Lower leg skin (tissue), 4 donors: ENCODE data around the gene GATM. TPM values are rescaled to one million over a fixed set of nuclear protein-coding genes. Genes with fewer than 3 reads are reported as not detected.

Source experiments
- DNase-seq, 2 donors: peaks; one replicate each; pipeline ENCODE4 v3.0.0-alpha.2; 2019; ENCODE audit warnings: low spot score in 2 of 2
- H3K4me3 ChIP-seq: fragments of 200-600 bp; sonication (generic); 2 replicates; pipeline ENCODE4 v1.5.1; 2017; ENCODE audit warnings: mild to moderate bottlenecking, low read depth; ENCODE audit not compliant: poor library complexity, severe bottlenecking
- CTCF ChIP-seq, 3 donors: fragments of 450-650 bp; IDR thresholded peaks; one replicate each; pipeline ENCODE4 v1.5.1; 2016; ENCODE audit warnings: antibody characterized with exemption in 3 of 3, mild to moderate bottlenecking in 3 of 3, moderate library complexity in 2 of 3
- POLR2A ChIP-seq, 2 donors: fragments of 450-650 bp; IDR thresholded peaks; one replicate each; pipeline ENCODE4 v1.6.1; 2016 to 2017; ENCODE audit warnings: antibody characterized with exemption in 2 of 2, mild to moderate bottlenecking in 1 of 2, moderate library complexity in 1 of 2
- WGBS, 2 donors: methylation state at CpG; one replicate each; pipeline ENCODE4 v1.1.5; 2018; 5-methylcytosine and 5-hydroxymethylcytosine counted together
- intact Hi-C: fragments of 100-400 bp; cut with DNase I; formaldehyde crosslinking; loops from one replicate; pipeline ENCODE4 v1.15.0; 2023; ENCODE audit warnings: low total_unique reads
- total RNA-seq, 4 donors: library from RNA; depleted of rRNA; stranded (reverse); fragments of >200 nt; gene quantifications; one replicate each; pipeline ENCODE4 v1.1.0, GENCODE V29; 2016

The GATM gene
- total RNA-seq, 4 donors from 2014 or later = 120 to 178 (median 159) TPM

- no peak overlapping the region for H3K4me3 ChIP-seq
- no peak for TF ChIP-seq CTCF (IDR thresholded peaks at IDR 0.05)
- TF ChIP-seq POLR2A (IDR thresholded peaks at IDR 0.05) = no peak
- WGBS, 2 donors = 68 to 70% methylated on average over 12 of the region's 12 CpGs
- intact Hi-C loops = no loop called here
- no peak for DNase-seq
Measured at GRCh38 chr15:45332694-45333093, 45.6 kb downstream of the GATM start.

GRCh38 chr15:45331972-45332371, 46.4 kb downstream of the GATM start:
- H3K4me3 ChIP-seq = no peak overlapping the region
- DNase-seq = no peak
- WGBS, 2 donors = 49% methylated on average over 4 of the region's 4 CpGs
- no peak for TF ChIP-seq CTCF (IDR thresholded peaks at IDR 0.05)
- no peak for TF ChIP-seq POLR2A (IDR thresholded peaks at IDR 0.05)
- intact Hi-C loops = no loop called here

GRCh38 chr15:45328663-45329062, 49.7 kb downstream of the GATM start:
- H3K4me3 ChIP-seq = no peak overlapping the region
- intact Hi-C loops = no loop called here
- TF ChIP-seq CTCF (IDR thresholded peaks at IDR 0.05) (no peak), POLR2A (IDR thresholded peaks at IDR 0.05) (no peak)
- DNase-seq = no peak
- WGBS, 2 donors = 33 to 47% methylated on average over 2 of the region's 2 CpGs

- H3K4me3 ChIP-seq = no peak overlapping the region
Measured at GRCh38 chr15:45326741-45327140, 51.6 kb downstream of the GATM start.

GRCh38 chr15:45326280-45326679, 52.1 kb downstream of the GATM start:
- intact Hi-C loops = no loop called here
- 74 to 79% methylated on average over 5 of the region's 5 CpGs for WGBS, 2 donors
- no peak overlapping the region for H3K4me3 ChIP-seq
- TF ChIP-seq CTCF (IDR thresholded peaks at IDR 0.05) (no peak), POLR2A (IDR thresholded peaks at IDR 0.05) (no peak)
- DNase-seq = no peak

More at GRCh38 chr15:45326741-45327140, 51.6 kb downstream of the GATM start:
- TF ChIP-seq CTCF (IDR thresholded peaks at IDR 0.05) = no peak
- no peak for TF ChIP-seq POLR2A (IDR thresholded peaks at IDR 0.05)
- WGBS, 2 donors = 43 to 50% methylated on average over 7 of the region's 7 CpGs
- intact Hi-C loops = no loop called here
- no peak for DNase-seq

- no peak overlapping the region for H3K4me3 ChIP-seq
- no peak for DNase-seq
- WGBS, 2 donors = 52% methylated on average over 3 of the region's 3 CpGs
- no peak for TF ChIP-seq CTCF (IDR thresholded peaks at IDR 0.05)
- TF ChIP-seq POLR2A (IDR thresholded peaks at IDR 0.05) = no peak
- intact Hi-C loops = no loop called here
Measured at GRCh38 chr15:45320581-45321205, 57.7 kb downstream of the GATM start.
